GM12878 (cell line): Measurements from ENCODE around the gene C20orf173. TPM values are rescaled to one million over a fixed set of nuclear protein-coding genes. Genes with fewer than 3 reads are reported as not detected.

ENCODE experiments used
- ATAC-seq: fragments of 200-7000 bp; cut with Tn5 transposase; 3 replicates; pipeline ENCODE4 v1.9.1; 2020; ENCODE audit warnings: mild to moderate bottlenecking, moderate library complexity
- BruUV-seq: library from RNA; stranded (reverse); fragments of 400-500 nt; replicated peaks from 2 replicates; lab custom pipeline; 2021; lab: Mats Ljungman, UMichigan
- CTCF ChIA-PET: fragments of 300-600 bp; sonication (Branson Sonifier 250); formaldehyde crosslinking; extraction: SDS; loops from one replicate; lab custom pipeline; 2021; ENCODE audit warnings: inconsistent platforms; lab: Yijun Ruan, JAX
- POLR2A ChIA-PET: fragments of 350-600 bp; formaldehyde crosslinking; extraction: SDS; loops from one replicate; lab custom pipeline; 2021; ENCODE audit warnings: inconsistent platforms; lab: Charles Lee
- RAD21 ChIA-PET: fragments of 300-600 bp; sonication (Branson Sonifier 250); formaldehyde crosslinking; loops from one replicate; lab custom pipeline; 2023; ENCODE audit warnings: antibody characterized with exemption; ENCODE audit not compliant: unreplicated experiment; lab: Charles Lee
- SMC1A ChIA-PET: fragments of 300-600 bp; sonication (Branson Sonifier 250); formaldehyde crosslinking; loops from one replicate; lab custom pipeline; 2023; ENCODE audit not compliant: unreplicated experiment, uncharacterized antibody; lab: Charles Lee
- DNase-seq: peaks from one replicate; pipeline ENCODE4 v3.0.0-alpha.2; 2011; ENCODE audit warnings: low read depth, low spot score
- FAIRE-seq: peaks from 3 replicates; lab custom pipeline; 2011; peaks lifted over from hg19 to GRCh38; lab: Jason Lieb, UNC
- H2AFZ ChIP-seq: 2 replicates; pipeline ENCODE4 v1.6.0; 2011; ENCODE audit warnings: low read depth, low read length, control low read depth; ENCODE audit not compliant: control insufficient read depth
- H3K27ac ChIP-seq: 2 replicates; pipeline ENCODE4 v1.5.1; 2011; ENCODE audit warnings: control low read depth; ENCODE audit not compliant: control insufficient read depth, insufficient read depth
- H3K27me3 ChIP-seq, 2 experiments: replicated peaks in 1 of 2; 2 replicates each; pipeline versions ENCODE4 v1.6.0 to v1.6.1; 2011; ENCODE audit warnings: low read length in 1 of 2; ENCODE audit not compliant: control insufficient read depth in 2 of 2, insufficient read depth in 2 of 2
- H3K36me3 ChIP-seq, 2 experiments: 2 replicates each; pipeline ENCODE4 v1.5.1; 2011; ENCODE audit warnings: low read length in 1 of 2; ENCODE audit not compliant: control insufficient read depth in 2 of 2, insufficient read depth in 2 of 2
- H3K4me1 ChIP-seq: 2 replicates; pipeline ENCODE4 v1.6.1; 2011; ENCODE audit warnings: mild to moderate bottlenecking, low read length, moderate library complexity, mixed read lengths; ENCODE audit not compliant: control insufficient read depth, insufficient read depth
- H3K4me2 ChIP-seq: 2 replicates; pipeline ENCODE4 v1.6.0; 2011; ENCODE audit warnings: control low read depth; ENCODE audit not compliant: control insufficient read depth, insufficient read depth
- H3K4me3 ChIP-seq: fragments of 200-600 bp; sonication (generic); 2 replicates; pipeline ENCODE4 v1.5.1; 2016
- H3K79me2 ChIP-seq: 2 replicates; pipeline ENCODE4 v1.6.0; 2011; ENCODE audit warnings: low read length; ENCODE audit not compliant: control insufficient read depth, insufficient read depth
- H3K9ac ChIP-seq: 2 replicates; pipeline ENCODE4 v1.8.0; 2011; ENCODE audit warnings: low read length, control low read depth, mixed read lengths; ENCODE audit not compliant: control insufficient read depth, insufficient read depth
- H3K9me3 ChIP-seq: replicated peaks from 3 replicates; pipeline ENCODE4 v1.5.1; 2011; ENCODE audit warnings: mild to moderate bottlenecking, low read length; ENCODE audit not compliant: control insufficient read depth, insufficient read depth
- H4K20me1 ChIP-seq: 2 replicates; pipeline ENCODE4 v1.6.0; 2011; ENCODE audit not compliant: control insufficient read depth, insufficient read depth
- NBN ChIP-seq: fragments of 450-650 bp; IDR thresholded peaks from 2 replicates; pipeline ENCODE4 v1.6.1; 2016
- NFXL1 ChIP-seq: fragments of 450-650 bp; IDR thresholded peaks from 2 replicates; pipeline ENCODE4 v1.6.1; 2017; ENCODE audit warnings: antibody characterized with exemption, mild to moderate bottlenecking, borderline replicate concordance
- NR2C2 ChIP-seq: IDR thresholded peaks from 2 replicates; pipeline ENCODE4 v1.6.1; 2011; ENCODE audit warnings: borderline replicate concordance, low read depth; ENCODE audit not compliant: control insufficient read depth, insufficient read length
- NRF1 ChIP-seq: conservative IDR thresholded peaks from 2 replicates; pipeline ENCODE4 v1.6.1; 2011; ENCODE audit warnings: mild to moderate bottlenecking, low read depth, low read length, improper control_type of control experiment
- SMAD1 ChIP-seq: fragments of 450-650 bp; IDR thresholded peaks from 2 replicates; pipeline ENCODE4 v1.6.1; 2018; ENCODE audit warnings: mild to moderate bottlenecking, low read depth; ENCODE audit not compliant: partially characterized antibody
- SRF ChIP-seq, 2 experiments: IDR thresholded peaks; 2 replicates each; pipeline ENCODE4 v1.6.1; 2011; ENCODE audit warnings: low read depth in 2 of 2, low read length in 2 of 2, mild to moderate bottlenecking in 1 of 2, moderate library complexity in 1 of 2
- STAT1 ChIP-seq: fragments of 450-650 bp; conservative IDR thresholded peaks from 2 replicates; pipeline ENCODE4 v1.6.1; 2014; ENCODE audit warnings: antibody characterized with exemption, mild to moderate bottlenecking
- WRNIP1 ChIP-seq: IDR thresholded peaks from 2 replicates; pipeline ENCODE4 v1.6.1; 2011; ENCODE audit warnings: low read depth, low read length, improper control_type of control experiment, borderline replicate concordance
- ZSCAN29 ChIP-seq: fragments of 450-650 bp; IDR thresholded peaks from 2 replicates; pipeline ENCODE4 v1.6.1; 2017; ENCODE audit warnings: mild to moderate bottlenecking, moderate library complexity
- WGBS: methylation state at CpG from one replicate; pipeline ENCODE4 v1.1.6; 2016; ENCODE audit warnings: low lambda C conversion rate; ENCODE audit not compliant: insufficient replicate concordance, insufficient coverage; ENCODE audit errors: missing lambda C conversion rate; 5-methylcytosine and 5-hydroxymethylcytosine counted together
- in situ Hi-C: fragments of 300-500 bp; cut with MboI; formaldehyde crosslinking; loops from 9 replicates; pipeline ENCODE4 v1.14.3; 2018; ENCODE audit warnings: mixed read lengths
- intact Hi-C: fragments of 100-400 bp; cut with micrococcal nuclease; formaldehyde crosslinking; loops from one replicate; pipeline ENCODE4 v1.14.2; 2022; ENCODE audit not compliant: unreplicated experiment
- polyA plus RNA-seq, 11 experiments: library from polyadenylated mRNA; depleted of rRNA in 4 of 11; unstranded in 6 of 11; stranded (reverse) in 5 of 11; fragments of >200 nt; fragmentation: Nextera tagmentation in 4 of 11; fragmentation: Illumina TruSeq in 1 of 11; extraction: Ambion mirVana in 4 of 11; extraction: Trizol in 1 of 11; gene quantifications; 1 replicate in 1 of 11; 2 replicates in 10 of 11; pipeline versions ENCODE4 v1.2.1 to v1.2.3, GENCODE V29; 2011 to 2016; ENCODE audit warnings: inconsistent platforms in 2 of 11, missing spikeins in 2 of 11, low read depth in 1 of 11
- total RNA-seq, 4 experiments: library from RNA; depleted of rRNA in 3 of 4; stranded (reverse); fragments of >200 nt in 3 of 4; fragmentation: Illumina TruSeq in 1 of 4; extraction: Trizol in 1 of 4; gene quantifications; 2 replicates each; pipeline versions ENCODE4 v1.2.1 to v1.2.3, GENCODE V29; 2013 to 2021
- TF ChIP-seq, protein P1 (sequence below): fragments of 150-350 bp; IDR thresholded peaks from 2 replicates; pipeline ENCODE4 v1.6.1; 2014; ENCODE audit warnings: mild to moderate bottlenecking, low read depth, low read length
- TF ChIP-seq, protein P2 (sequence below): IDR thresholded peaks from 2 replicates; pipeline ENCODE4 v1.6.1; 2012; ENCODE audit warnings: mild to moderate bottlenecking, low read depth, low read length

The C20orf173 gene
- total and polyA plus RNA-seq, 10 of the 15 experiments (the other 5 are each of a cell fraction or from before 2014, with no cell fraction given) = not detected

DNA sequence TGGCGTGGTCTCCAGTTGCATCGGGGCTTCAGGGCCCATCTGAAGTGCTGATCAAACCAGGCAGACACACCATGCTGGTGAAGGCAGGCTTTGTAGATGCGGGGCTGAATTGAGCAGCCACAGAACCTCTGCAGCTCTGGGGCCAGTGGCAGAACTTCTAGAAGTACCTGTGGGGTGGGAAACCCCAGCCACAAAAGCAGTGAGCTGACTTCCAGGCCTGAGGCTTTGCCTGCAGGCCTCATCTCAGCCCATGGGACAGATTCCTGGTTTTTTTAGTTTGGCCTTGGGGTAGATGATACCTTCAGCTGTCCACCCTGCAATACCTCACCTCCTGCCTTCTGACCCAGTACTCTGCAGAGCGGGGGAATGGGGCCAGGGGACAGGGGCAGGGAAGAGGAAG is 14.1 kb downstream of the C20orf173 start:
- intact Hi-C loops = no loop called here
- TF ChIP-seq NFXL1 (no peak), NRF1 (no peak), STAT1 (no peak), NBN (no peak), NR2C2 (no peak), SRF (IDR thresholded peaks at IDR 0.05; ENCODE audit: low read depth in 2 of 2, low read length in 2 of 2) (no peak), WRNIP1 (no peak), ZSCAN29 (no peak), SMAD1 (no peak)
- TF ChIP-seq, protein P1, sequence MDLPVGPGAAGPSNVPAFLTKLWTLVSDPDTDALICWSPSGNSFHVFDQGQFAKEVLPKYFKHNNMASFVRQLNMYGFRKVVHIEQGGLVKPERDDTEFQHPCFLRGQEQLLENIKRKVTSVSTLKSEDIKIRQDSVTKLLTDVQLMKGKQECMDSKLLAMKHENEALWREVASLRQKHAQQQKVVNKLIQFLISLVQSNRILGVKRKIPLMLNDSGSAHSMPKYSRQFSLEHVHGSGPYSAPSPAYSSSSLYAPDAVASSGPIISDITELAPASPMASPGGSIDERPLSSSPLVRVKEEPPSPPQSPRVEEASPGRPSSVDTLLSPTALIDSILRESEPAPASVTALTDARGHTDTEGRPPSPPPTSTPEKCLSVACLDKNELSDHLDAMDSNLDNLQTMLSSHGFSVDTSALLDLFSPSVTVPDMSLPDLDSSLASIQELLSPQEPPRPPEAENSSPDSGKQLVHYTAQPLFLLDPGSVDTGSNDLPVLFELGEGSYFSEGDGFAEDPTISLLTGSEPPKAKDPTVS = no peak
- TF ChIP-seq, protein P2, sequence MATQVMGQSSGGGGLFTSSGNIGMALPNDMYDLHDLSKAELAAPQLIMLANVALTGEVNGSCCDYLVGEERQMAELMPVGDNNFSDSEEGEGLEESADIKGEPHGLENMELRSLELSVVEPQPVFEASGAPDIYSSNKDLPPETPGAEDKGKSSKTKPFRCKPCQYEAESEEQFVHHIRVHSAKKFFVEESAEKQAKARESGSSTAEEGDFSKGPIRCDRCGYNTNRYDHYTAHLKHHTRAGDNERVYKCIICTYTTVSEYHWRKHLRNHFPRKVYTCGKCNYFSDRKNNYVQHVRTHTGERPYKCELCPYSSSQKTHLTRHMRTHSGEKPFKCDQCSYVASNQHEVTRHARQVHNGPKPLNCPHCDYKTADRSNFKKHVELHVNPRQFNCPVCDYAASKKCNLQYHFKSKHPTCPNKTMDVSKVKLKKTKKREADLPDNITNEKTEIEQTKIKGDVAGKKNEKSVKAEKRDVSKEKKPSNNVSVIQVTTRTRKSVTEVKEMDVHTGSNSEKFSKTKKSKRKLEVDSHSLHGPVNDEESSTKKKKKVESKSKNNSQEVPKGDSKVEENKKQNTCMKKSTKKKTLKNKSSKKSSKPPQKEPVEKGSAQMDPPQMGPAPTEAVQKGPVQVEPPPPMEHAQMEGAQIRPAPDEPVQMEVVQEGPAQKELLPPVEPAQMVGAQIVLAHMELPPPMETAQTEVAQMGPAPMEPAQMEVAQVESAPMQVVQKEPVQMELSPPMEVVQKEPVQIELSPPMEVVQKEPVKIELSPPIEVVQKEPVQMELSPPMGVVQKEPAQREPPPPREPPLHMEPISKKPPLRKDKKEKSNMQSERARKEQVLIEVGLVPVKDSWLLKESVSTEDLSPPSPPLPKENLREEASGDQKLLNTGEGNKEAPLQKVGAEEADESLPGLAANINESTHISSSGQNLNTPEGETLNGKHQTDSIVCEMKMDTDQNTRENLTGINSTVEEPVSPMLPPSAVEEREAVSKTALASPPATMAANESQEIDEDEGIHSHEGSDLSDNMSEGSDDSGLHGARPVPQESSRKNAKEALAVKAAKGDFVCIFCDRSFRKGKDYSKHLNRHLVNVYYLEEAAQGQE = no peak
- no TSS peak for BruUV-seq
- Histone ChIP-seq H3K4me3 (no peak overlapping the region), H4K20me1 (no peaks in the 10 kb centered on the region), H3K9me3 (no peaks in the 10 kb centered on the region), H3K27ac (no peak overlapping the region), H3K9ac (no peak overlapping the region), H3K4me2 (no peak overlapping the region), H3K79me2 (no peaks in the 10 kb centered on the region), H3K27me3 (no peaks in the 10 kb centered on the region), H2AFZ (no peak overlapping the region), H3K4me1 (no peaks in the 10 kb centered on the region), H3K36me3 (peaks cover 10 to 12% of the 10 kb centered on the region in 2 experiments)
- RAD21 ChIA-PET = no interaction called here
- no peak for FAIRE-seq
- no peak for DNase-seq
- CTCF ChIA-PET = no interaction called here
- POLR2A ChIA-PET = no interaction called here
- SMC1A ChIA-PET = interaction anchor here (0.6 to 1.9 kb wide), 2 partner anchors 13 to 17 kb away, joined by 3 to 4 read pairs; no protein-coding TSS in a partner anchor
- in situ Hi-C loops = no loop called here
- no peak for ATAC-seq
- WGBS = 85% methylated on average over 4 of the region's 4 CpGs
